ENCODE results near the gene CRIP1. TPM values are rescaled to one million over a fixed set of nuclear protein-coding genes. Genes with fewer than 3 reads are reported as not detected.

The CRIP1 gene
- total RNA-seq, 2 experiments from 2014 or later, result 702 to 753 TPM

DNA sequence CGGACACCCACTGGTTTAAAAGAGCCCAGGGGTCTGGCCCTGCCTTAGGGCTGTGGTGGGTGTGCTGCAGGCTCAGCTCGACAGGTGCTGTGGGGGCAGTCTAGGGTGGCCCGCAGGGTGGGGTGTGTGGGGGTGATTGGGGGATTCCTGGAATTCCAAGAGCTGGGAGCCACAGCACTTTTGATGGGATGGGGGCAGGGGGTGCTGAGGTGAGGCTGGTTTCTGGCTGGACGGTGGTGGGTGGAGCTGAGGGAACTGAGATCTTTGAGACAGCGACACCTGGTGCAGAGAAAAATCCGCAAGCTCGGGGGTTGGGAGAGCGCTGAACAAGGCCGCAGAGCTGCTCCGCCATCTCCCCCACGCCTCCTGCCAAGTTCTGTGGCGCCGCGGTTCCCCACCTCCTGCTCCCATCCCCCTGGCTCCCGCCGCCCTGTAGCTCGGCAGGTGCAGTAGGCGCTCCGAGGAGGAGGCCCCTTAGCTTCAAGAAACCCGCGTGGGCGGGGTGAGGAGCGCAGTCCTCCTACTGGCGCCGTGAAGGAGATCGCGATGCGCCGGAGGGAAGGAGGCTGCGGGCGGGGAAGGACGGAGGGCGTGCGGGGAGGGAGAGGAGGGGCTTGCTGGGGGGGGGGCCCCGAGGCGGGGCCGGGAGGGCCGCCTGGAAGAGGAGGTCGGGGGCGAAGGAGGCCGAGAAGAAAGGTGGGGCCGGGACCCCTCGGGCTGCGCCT, 3.0 kb downstream of the CRIP1 start:
- CTCF ChIA-PET, result interaction anchor here (0.6 to 4.1 kb wide), 34 partner anchors 9 to 738 kb away, joined by 3 to 69 read pairs (median 4); partner anchors contain the start of gene MTA1
- no peaks in the 10 kb centered on the region for H3K9me3 Mint-ChIP-seq
- peak overlapping the region; percentile 91 for H3K27ac Mint-ChIP-seq
- peak; percentile 91 for DNase-seq
- H3K4me1 Mint-ChIP-seq, result peaks cover 35% of the 10 kb centered on the region
- peak overlapping the region; percentile 84 for H3K4me3 Mint-ChIP-seq
- POLR2A ChIA-PET, result interaction anchor here (0.7 to 2.1 kb wide), 3 partner anchors 9 to 196 kb away, joined by 3 to 6 read pairs (median 5); no protein-coding TSS in a partner anchor
- H3K27me3 Mint-ChIP-seq, result peaks cover 2% of the 10 kb centered on the region
- peaks cover 12% of the 10 kb centered on the region for H3K36me3 Mint-ChIP-seq (ENCODE audit: low read depth)

DNA sequence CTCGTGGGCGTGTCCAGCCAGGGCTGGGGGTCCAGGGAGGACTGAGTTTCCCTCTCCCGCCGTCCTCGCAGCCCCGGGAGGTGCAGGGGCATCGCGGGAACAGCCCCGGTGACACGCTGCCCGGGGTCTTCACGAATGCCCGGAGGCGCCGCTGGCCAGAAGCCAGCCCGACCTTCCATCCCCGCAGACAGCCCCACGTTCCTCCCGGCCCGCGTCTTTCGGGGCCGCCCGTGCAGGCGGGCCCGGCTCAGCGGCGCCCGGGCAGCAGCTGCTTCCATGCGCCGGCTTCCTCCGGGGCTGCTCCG, 3.5 kb downstream of the CRIP1 start:
- no peaks in the 10 kb centered on the region for H3K9me3 Mint-ChIP-seq
- CTCF ChIA-PET, result interaction anchor here (0.6 to 4.1 kb wide), 30 partner anchors 9 to 738 kb away, joined by 3 to 69 read pairs (median 4); partner anchors contain the start of gene MTA1
- peaks cover 12% of the 10 kb centered on the region for H3K36me3 Mint-ChIP-seq (ENCODE audit: low read depth)
- H3K27me3 Mint-ChIP-seq, result peaks cover 2% of the 10 kb centered on the region
- H3K4me3 Mint-ChIP-seq, result peak overlapping the region; percentile 84
- no peak for DNase-seq
- H3K4me1 Mint-ChIP-seq, result peaks cover 32% of the 10 kb centered on the region
- peak overlapping the region; percentile 91 for H3K27ac Mint-ChIP-seq
- POLR2A ChIA-PET, result interaction anchor here (1.2 to 2.1 kb wide), 2 partner anchors 9 to 120 kb away, joined by 5 to 6 read pairs; no protein-coding TSS in a partner anchor

DNA sequence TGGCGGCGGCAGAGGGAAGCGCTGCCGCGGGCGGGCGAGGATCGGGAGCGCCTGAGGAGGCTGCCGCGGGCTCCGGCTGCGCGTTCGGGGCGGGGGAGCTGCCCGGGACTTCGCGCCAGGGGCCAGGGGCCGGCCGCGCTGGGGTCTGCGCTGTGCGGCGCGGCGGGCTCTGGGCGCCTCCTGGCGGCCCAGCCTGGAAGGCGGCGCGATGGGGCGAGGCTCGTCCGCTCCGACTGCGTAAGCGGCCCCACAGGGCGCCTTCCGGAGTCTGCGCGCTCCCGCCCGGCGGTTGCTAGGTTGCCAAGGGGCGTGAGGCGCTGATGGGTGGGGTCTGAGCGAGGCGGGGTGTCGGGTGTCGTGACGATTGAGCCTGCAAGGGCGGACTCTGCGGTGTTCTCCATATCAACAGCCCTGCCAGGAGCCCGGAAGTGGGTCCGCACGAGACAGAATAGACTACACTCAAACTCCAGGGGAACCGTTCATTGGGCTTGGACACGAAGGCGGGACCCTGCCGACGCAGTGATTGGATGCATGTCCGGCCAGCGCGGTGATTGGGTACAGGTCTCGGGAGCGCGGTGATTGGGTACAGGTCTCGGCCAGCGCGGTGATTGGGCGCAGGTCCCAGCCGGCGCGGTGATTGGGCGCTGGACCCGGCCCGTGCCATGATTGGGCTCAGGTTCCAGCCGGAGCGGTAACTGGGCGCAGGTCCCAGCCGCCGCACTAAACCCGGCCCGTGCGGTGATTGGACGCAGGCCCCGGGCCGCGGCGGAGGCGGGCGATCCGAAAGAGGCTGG, 4.1 kb downstream of the CRIP1 start, which contains the start of gene TEDC1:
TSS of gene TEDC1 (plus strand) at position 675 of the 794 bp plus-strand sequence. CDS start 130 bp downstream, outside the sequence.
- peak; percentile 100 for DNase-seq
- POLR2A ChIA-PET, result interaction anchor here (1.2 to 2.1 kb wide), 3 partner anchors 9 to 120 kb away, joined by 3 to 6 read pairs (median 5); no protein-coding TSS in a partner anchor
- Mint-ChIP-seq H3K27ac (peak within 1 kb of the TSS; percentile 96), H3K36me3 (ENCODE audit: low read depth) (peaks cover 12% of the 10 kb centered on the region), H3K4me3 (peak within 1 kb of the TSS; percentile 84), H3K9me3 (no peaks in the 10 kb centered on the region), H3K27me3 (peaks cover 2% of the 10 kb centered on the region), H3K4me1 (peaks cover 28% of the 10 kb centered on the region)
- CTCF ChIA-PET, result interaction anchor here (0.6 to 4.1 kb wide), 18 partner anchors 10 to 739 kb away, joined by 3 to 69 read pairs (median 6); no protein-coding TSS in a partner anchor

DNA sequence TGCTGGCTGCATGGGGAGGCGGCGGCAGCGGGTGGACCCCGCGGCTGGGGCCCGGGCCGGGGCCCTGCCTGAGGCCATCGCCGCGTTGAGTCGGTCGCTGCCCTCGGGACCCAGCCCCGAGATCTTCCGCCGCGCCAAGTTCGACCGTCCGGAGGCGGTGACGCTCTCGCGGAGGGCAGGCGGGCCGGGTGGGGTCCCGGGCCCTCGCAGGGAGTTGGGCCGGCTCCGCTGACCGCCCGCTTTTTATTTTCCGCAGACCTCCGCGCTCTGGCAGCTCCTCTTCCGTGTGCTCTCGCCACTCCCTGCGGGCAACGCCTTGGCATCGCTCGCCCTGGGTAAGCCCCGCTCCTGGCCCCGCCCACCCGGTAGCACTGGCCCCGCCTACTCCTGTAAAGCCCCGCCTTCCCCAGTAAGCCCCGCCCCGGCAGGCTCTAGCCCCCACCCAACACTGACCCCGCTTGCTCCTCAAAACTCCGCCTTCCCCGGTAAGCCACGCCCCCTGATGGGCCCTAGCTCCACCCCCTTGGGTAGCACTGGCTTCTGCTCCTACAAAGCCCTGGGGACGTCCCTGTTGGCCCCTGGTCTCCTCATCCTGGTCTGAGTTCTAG, 4.8 kb downstream of the CRIP1 start:
- ChIA-PET POLR2A (interaction anchor here (0.6 to 1.2 kb wide), 3 partner anchors 9 to 317 kb away, joined by 3 to 4 read pairs (median 3); no protein-coding TSS in a partner anchor), CTCF (interaction anchor here (0.9 to 4.1 kb wide), 8 partner anchors 10 to 120 kb away, joined by 3 to 69 read pairs (median 5); no protein-coding TSS in a partner anchor)
- Mint-ChIP-seq H3K27ac (peak overlapping the region; percentile 96), H3K4me1 (peaks cover 26% of the 10 kb centered on the region), H3K27me3 (peaks cover 2% of the 10 kb centered on the region), H3K36me3 (ENCODE audit: low read depth) (peaks cover 12% of the 10 kb centered on the region), H3K4me3 (peak overlapping the region; percentile 80), H3K9me3 (no peaks in the 10 kb centered on the region)
- DNase-seq, result peak; percentile 88

DNA sequence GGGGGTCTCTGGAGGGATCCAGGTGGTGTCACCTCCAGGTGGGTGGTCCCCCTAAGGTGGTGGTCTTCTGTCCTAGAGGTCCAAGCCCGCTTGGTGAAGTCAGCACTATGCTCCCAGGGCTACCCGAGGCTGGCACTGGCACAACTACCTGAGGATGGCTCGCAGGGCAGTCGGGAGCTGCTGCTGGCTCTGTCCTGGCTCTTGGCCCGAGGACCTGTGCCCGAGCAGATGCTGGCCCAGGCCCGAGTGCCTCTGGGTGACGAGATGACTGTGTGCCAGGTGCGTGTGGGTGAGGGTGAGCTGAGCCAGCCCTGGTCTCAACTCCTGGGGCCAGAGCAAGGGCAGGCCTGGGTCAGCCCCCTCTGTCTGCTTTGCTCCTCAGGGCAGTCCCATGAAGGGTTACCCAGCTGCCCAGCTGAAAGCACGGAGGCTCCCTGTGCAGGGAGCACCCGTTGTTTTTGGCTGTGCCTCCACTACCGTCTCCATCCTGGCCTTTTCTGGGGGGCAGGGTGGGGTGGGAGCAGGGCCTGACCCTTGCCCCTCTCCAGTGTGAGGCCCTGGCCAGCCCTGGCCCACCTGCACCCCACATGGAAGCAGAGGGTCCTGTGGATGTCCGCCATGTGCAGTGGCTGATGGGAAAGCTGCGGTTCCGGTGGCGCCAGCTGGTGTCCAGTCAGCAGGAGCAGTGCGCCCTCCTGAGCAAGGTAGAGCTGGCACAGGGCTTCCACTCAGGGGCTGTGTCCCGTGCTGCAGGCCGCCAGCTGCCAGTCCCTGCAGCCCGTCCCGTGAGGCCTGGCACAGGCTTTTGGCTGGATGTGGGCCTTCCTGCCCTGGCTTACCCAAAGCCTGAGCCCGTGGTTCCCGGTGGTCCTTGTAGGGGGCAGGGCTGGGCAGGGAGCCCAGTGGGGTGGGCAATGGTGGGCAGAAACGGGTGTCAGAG, 5.6 kb downstream of the CRIP1 start:
- ChIA-PET CTCF (interaction anchor here (0.9 to 4.1 kb wide), 10 partner anchors 10 to 121 kb away, joined by 3 to 69 read pairs (median 4); no protein-coding TSS in a partner anchor), POLR2A (interaction anchor here (0.6 to 1.2 kb wide), 2 partner anchors 9 to 10 kb away, joined by 3 read pairs; no protein-coding TSS in a partner anchor)
- Mint-ChIP-seq H3K9me3 (no peaks in the 10 kb centered on the region), H3K27ac (peak overlapping the region; percentile 96), H3K27me3 (no peaks in the 10 kb centered on the region), H3K4me3 (peak overlapping the region; percentile 80), H3K4me1 (peaks cover 21% of the 10 kb centered on the region), H3K36me3 (ENCODE audit: low read depth) (peaks cover 12% of the 10 kb centered on the region)
- DNase-seq, result no peak

DNA sequence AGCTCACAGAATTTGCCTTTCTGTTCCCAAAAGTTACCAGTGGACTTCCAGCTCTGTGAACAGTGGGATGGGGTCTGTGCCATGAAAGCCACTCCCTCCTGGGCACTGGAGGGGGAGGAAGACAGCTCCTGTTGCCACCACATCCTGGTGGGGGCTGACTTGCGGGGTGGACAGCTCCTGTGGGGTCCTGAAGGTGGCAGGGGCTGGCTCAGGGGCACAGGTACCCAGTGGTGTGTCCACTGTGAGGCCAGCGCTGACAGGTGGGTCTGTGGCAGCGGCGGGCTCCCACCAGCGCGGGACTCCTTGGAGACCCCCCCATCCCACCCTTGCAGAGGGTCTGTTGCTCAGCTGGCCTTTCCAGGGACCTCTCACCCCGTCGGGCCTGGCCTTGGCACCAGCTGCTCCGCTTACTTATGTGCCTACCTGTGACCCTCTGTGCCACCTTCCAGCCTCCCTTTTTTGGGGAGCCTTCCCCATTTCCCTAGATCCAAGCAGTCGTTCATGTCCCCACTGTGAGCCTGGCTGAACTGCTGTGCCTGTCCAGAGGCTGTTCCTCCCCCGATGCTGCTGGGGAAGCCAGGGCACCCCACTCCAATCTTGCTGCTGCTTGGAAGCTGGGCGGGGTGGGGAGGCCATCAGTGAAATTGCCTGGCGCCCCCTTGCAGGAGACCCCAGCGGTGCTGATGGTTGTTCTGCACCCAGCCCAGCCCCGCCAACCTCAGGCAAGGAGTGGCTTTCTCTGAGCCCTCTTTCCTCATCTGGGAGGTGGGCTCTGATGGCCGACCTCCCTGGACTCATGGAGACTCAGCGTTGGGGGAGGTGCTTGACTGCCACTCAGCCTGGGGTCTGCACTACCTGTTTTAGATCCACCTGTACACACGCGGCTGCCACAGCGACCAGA, 6.5 kb downstream of the CRIP1 start:
- peaks cover 12% of the 10 kb centered on the region for H3K36me3 Mint-ChIP-seq (ENCODE audit: low read depth)
- H3K4me1 Mint-ChIP-seq, result peaks cover 21% of the 10 kb centered on the region
- DNase-seq, result no peak
- H3K9me3 Mint-ChIP-seq, result no peaks in the 10 kb centered on the region
- ChIA-PET POLR2A (no interaction called here), CTCF (interaction anchor here (1.2 to 1.8 kb wide), 3 partner anchors 13 to 117 kb away, joined by 3 to 5 read pairs (median 5); no protein-coding TSS in a partner anchor)
- no peaks in the 10 kb centered on the region for H3K27me3 Mint-ChIP-seq
- peak overlapping the region; percentile 32 for H3K4me3 Mint-ChIP-seq
- peak overlapping the region; percentile 54 for H3K27ac Mint-ChIP-seq

DNA sequence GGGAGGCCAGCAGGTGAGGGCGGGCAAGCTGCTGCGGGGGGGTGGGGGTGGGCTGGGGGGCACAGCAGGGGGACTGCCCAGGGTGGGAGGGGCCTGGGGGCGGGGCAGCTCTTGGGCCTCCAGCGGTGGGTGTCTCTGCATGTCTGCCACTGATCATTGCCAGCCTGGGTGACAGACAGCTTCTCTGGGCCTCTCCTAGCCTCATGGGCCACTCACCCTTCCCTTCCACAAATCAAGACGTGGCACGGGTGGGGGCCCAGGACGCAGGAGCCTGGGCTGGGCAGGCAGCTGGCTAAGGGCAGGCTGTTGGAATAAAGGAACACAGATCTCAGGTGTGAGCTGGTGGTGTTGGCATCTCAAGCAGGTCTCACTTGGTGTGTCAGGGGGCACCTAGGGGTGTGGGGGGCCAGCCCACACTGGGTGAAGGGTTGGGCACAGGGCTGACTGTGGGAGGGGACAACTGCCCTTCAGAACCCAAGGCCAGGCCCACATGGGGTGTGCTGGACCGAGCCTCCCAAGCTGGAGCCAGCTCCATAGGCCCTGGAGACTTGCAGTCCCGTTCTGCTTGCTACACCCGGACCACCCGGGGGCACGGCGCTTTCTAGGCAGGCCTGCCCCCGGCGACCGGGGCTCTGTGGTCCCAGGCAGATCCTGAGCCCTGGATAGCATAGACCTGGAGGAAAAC, 7.4 kb downstream of the CRIP1 start:
- peaks cover 10% of the 10 kb centered on the region for H3K36me3 Mint-ChIP-seq (ENCODE audit: low read depth)
- peaks cover 15% of the 10 kb centered on the region for H3K4me1 Mint-ChIP-seq
- H3K4me3 Mint-ChIP-seq, result no peak overlapping the region
- H3K9me3 Mint-ChIP-seq, result no peaks in the 10 kb centered on the region
- no peak for DNase-seq
- H3K27me3 Mint-ChIP-seq, result no peaks in the 10 kb centered on the region
- H3K27ac Mint-ChIP-seq, result no peak overlapping the region
- POLR2A ChIA-PET, result no interaction called here
- CTCF ChIA-PET, result interaction anchor here (1.2 kb wide), 1 partner anchor 13 kb away, joined by 3 read pairs; no protein-coding TSS in a partner anchor

DNA sequence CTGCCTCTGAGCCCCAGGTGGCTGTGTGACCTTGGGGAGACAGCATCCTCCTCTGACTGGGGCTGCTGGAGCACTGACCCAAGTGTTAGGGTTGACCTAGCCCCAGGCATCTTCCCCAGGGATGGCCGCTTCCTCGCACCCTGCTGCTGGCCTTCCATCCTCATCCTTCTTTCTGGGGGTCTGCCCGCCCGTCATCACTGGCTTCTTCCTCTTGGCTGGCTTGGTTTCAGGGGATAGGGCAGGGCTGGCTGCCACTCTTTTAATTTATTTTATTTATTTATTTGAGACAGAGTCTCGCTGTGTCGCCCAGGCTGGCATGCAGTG, 7.9 kb downstream of the CRIP1 start:
- H3K4me1 Mint-ChIP-seq, result peaks cover 10% of the 10 kb centered on the region
- no peaks in the 10 kb centered on the region for H3K9me3 Mint-ChIP-seq
- H3K27ac Mint-ChIP-seq, result no peak overlapping the region
- CTCF ChIA-PET, result no interaction called here
- POLR2A ChIA-PET, result no interaction called here
- no peaks in the 10 kb centered on the region for H3K27me3 Mint-ChIP-seq
- H3K4me3 Mint-ChIP-seq, result no peak overlapping the region
- peaks cover 6% of the 10 kb centered on the region for H3K36me3 Mint-ChIP-seq (ENCODE audit: low read depth)
- no peak for DNase-seq

DNA sequence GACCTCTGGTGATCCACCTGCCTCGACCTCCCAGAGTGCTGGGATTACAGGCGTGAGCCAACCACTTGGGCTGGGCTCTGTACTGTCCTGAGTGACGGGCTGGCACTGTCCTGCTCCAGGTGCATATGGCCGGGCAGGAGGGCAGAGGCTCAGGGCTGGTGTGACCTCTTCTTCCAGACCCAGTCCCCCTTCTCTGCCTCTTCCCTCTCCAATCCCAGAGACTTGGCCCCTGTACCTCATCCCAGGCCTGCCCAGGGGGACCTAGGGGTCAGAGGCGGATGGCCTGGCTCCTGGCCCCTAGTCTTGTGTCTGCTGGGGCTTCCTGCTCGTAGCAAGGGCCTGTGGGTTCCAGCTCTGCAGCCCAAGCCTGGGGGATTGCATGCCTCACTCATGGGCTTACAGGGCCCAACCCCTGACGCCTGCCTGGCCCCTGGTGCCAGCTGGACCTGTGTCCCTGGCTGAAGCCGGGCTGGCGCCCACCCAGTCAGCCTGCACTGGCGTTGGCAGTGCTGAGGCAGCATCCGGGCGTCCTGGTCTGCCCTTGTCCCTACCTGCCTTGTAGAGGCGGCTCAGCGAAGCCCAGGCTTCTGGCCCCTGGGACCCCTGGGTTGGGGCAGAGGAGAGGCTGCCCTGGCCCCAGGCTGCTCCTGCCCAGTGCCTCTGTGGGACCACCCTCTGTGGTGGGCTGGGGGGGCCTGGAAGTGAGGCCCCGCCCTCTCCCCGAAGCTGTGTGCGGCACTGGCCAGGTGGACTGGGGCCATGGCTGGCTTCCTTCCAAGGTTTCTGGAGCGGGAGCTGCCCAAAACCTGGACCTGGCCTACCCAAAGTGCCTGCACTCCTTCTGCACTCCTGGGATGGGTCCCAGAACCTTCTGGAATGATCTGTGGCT, 8.7 kb downstream of the CRIP1 start:
- POLR2A ChIA-PET, result no interaction called here
- no peak overlapping the region for H3K4me3 Mint-ChIP-seq
- DNase-seq, result no peak
- H3K27ac Mint-ChIP-seq, result no peak overlapping the region
- H3K27me3 Mint-ChIP-seq, result no peaks in the 10 kb centered on the region
- H3K36me3 Mint-ChIP-seq (ENCODE audit: low read depth), result peaks cover 4% of the 10 kb centered on the region
- peaks cover 8% of the 10 kb centered on the region for H3K4me1 Mint-ChIP-seq
- CTCF ChIA-PET, result no interaction called here
- no peaks in the 10 kb centered on the region for H3K9me3 Mint-ChIP-seq

Measured in activated CD4-positive, alpha-beta T cell treated with anti-CD3 and anti-CD28 coated beads, Interleukin-2, amount 10 ng/mL, durations not matched to agents 7 days and 5 days (primary cell).